GM12875 (cell line): ENCODE data around the gene KIAA0753.

Source experiments
- H3K4me3 ChIP-seq: one replicate; pipeline ENCODE4 v1.5.1; 2011; ENCODE audit warnings: low read depth, low read length, control low read depth
- CTCF ChIP-seq: IDR thresholded peaks from 2 replicates; pipeline ENCODE4 v1.5.1; 2011; ENCODE audit warnings: low read depth, mild to moderate bottlenecking, control low read depth, inconsistent platforms, low read length, moderate library complexity, borderline replicate concordance; ENCODE audit not compliant: insufficient read depth

The KIAA0753 gene

GRCh38 chr17:6683081-6683684, 42.7 kb upstream of the KIAA0753 start:
- no peak for TF ChIP-seq CTCF

GRCh38 chr17:6682339-6682738, 41.8 kb upstream of the KIAA0753 start:
- no peak for TF ChIP-seq CTCF
- H3K4me3 ChIP-seq, result no peak overlapping the region

More at GRCh38 chr17:6683081-6683684, 42.7 kb upstream of the KIAA0753 start:
- no peak overlapping the region for H3K4me3 ChIP-seq

GRCh38 chr17:6681671-6682070, 41.2 kb upstream of the KIAA0753 start:
- no peak for TF ChIP-seq CTCF

GRCh38 chr17:6681176-6681575, 40.7 kb upstream of the KIAA0753 start:
- no peak for TF ChIP-seq CTCF
- H3K4me3 ChIP-seq, result no peak overlapping the region

More at GRCh38 chr17:6681671-6682070, 41.2 kb upstream of the KIAA0753 start:
- no peak overlapping the region for H3K4me3 ChIP-seq

GRCh38 chr17:6679241-6679640, 38.7 kb upstream of the KIAA0753 start:
- TF ChIP-seq CTCF, result no peak
- H3K4me3 ChIP-seq, result no peak overlapping the region

GRCh38 chr17:6677946-6678345, 37.4 kb upstream of the KIAA0753 start:
- no peak for TF ChIP-seq CTCF
- no peak overlapping the region for H3K4me3 ChIP-seq

GRCh38 chr17:6677158-6677831, 36.8 kb upstream of the KIAA0753 start:
- no peak for TF ChIP-seq CTCF
- H3K4me3 ChIP-seq, result no peak overlapping the region
